ENCODE results near the gene SERPINB3.
"Not testable (repeated sequence)": the region's sequence is repeated elsewhere in the genome, so short reads cannot be mapped to it uniquely, and the experiment has no call there.

The SERPINB3 gene

DNA sequence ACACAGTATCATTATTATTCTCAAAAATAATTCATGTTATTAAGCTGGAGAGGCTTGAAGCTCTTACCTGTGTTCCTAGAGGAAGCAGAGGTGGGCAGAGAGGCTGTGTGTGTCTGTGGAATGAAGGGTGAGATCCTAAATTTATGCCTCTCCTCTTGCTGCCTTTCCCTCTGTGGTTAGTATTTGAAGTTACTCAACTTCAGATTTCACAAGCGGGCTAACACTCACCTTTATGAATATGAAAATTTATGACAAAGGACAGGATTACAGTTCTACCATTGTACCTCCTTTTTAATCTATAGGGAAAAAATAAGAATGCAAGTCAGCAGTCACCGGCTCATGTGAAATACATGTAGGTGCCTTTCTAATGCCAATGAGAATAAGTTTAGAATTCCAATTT lies 17.6 kb downstream of the SERPINB3 start, which contains the start of gene SERPINB4:
TSS of gene SERPINB4 (minus strand) at position 115 of the 400 bp plus-strand sequence. CDS start 679 bp downstream, outside the sequence.
- H2BK120ac ChIP-seq (ENCODE audit: low read depth, low read length); H3K23ac ChIP-seq (ENCODE audit: low read length); H3K79me2 ChIP-seq (ENCODE audit: control insufficient read depth, insufficient read depth, low read length); H3K79me1 ChIP-seq (ENCODE audit: low read length); H3K56ac ChIP-seq (ENCODE audit: low read length); H3K4me2 ChIP-seq (ENCODE audit: low read length); H3K4me1 ChIP-seq (ENCODE audit: control insufficient read depth, low read depth, low read length); H2AK5ac ChIP-seq (ENCODE audit: low read length); H3K18ac ChIP-seq (ENCODE audit: low read length); H2BK5ac ChIP-seq (ENCODE audit: low read length); H2BK15ac ChIP-seq (replicated peaks; ENCODE audit: low read depth); H3K27me3 ChIP-seq (ENCODE audit: insufficient read depth, low read length, poor library complexity); H3K9ac ChIP-seq (ENCODE audit: low read length); H4K8ac ChIP-seq (ENCODE audit: low read depth, low read length); H3K27ac ChIP-seq (ENCODE audit: low read depth, low read length); H3K4ac ChIP-seq (ENCODE audit: low read depth, low read length); H3K4me3 ChIP-seq (ENCODE audit: low read length); H3K36me3 ChIP-seq (ENCODE audit: control insufficient read depth, insufficient read depth, low read length); H4K5ac ChIP-seq (ENCODE audit: low read length); DNase-seq: not testable (repeated sequence)
- WGBS (ENCODE audit: extremely low coverage, insufficient coverage, low lambda C conversion rate): no CpG with 5 or more reads among the region's 2 CpGs

DNA sequence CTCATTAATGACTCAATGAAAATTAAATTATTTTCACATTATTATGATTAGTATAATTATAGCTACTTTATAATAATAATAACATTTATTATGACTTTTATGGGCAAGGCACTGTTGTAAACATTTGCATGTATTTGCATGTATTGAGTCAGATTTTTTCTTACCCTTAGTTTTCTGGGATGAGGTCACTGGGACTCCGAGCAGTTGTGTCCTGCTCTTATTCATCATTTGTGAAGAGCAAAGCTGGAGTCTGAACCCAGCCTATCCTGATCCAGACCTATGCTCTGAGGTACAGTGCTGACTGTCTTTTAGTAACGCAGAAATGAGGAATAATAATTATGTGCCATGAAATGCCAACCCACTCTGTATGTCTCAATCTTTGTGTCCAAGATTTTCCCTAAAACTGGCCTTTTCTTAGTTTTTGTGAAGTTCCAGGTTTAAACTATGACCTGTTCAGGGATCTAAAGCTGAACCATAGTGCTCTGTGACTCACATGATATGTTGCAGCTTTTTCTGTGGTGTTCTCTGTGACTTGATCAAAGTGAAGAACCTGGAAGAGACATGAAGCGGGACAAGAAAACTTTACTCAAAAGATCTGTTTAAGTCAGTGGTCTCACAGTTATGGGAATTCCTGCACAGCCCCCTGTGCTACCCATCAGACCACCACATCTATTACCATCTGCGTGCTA lies 18.9 kb downstream of the SERPINB3 start:
- not testable (repeated sequence) for H2BK120ac ChIP-seq (ENCODE audit: low read depth, low read length); H3K4me1 ChIP-seq (ENCODE audit: control insufficient read depth, low read depth, low read length); H2BK5ac ChIP-seq (ENCODE audit: low read length); H3K4me3 ChIP-seq (ENCODE audit: low read length); H3K27me3 ChIP-seq (ENCODE audit: insufficient read depth, low read length, poor library complexity); H3K56ac ChIP-seq (ENCODE audit: low read length); H3K4ac ChIP-seq (ENCODE audit: low read depth, low read length); H3K36me3 ChIP-seq (ENCODE audit: control insufficient read depth, insufficient read depth, low read length); H4K5ac ChIP-seq (ENCODE audit: low read length); H3K23ac ChIP-seq (ENCODE audit: low read length); H3K79me1 ChIP-seq (ENCODE audit: low read length); H3K27ac ChIP-seq (ENCODE audit: low read depth, low read length); H3K18ac ChIP-seq (ENCODE audit: low read length); H3K79me2 ChIP-seq (ENCODE audit: control insufficient read depth, insufficient read depth, low read length); H4K8ac ChIP-seq (ENCODE audit: low read depth, low read length); H3K4me2 ChIP-seq (ENCODE audit: low read length); DNase-seq; H2AK5ac ChIP-seq (ENCODE audit: low read length); H3K9ac ChIP-seq (ENCODE audit: low read length); H2BK15ac ChIP-seq (replicated peaks; ENCODE audit: low read depth)
- WGBS (ENCODE audit: extremely low coverage, insufficient coverage, low lambda C conversion rate): no CpG with 5 or more reads among the region's 4 CpGs

DNA sequence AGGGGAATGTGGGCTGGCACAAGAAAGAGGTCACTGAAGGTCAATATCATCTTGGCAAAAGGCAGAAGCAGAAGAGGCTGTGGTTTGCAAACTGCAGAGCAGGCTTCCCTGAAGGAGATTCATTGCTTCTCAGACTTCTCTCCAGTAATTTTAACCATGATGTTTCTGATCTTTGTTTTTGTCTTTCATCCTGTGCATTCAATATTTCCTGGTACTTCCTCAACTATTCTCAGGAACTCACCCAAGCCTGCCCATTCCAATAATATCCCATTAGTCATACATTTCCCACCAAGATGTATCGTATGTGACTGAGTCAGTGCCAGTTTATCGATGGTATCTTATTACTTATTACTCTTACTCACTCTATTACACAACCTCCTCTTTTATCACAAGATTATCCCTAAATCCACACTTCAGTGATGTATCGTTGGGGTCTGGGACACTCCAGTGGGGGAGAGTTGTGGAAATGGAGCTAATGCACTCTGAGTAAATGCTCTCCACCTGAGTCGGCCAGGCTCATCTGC lies 20.5 kb downstream of the SERPINB3 start:
- WGBS (ENCODE audit: extremely low coverage, insufficient coverage, low lambda C conversion rate): no CpG with 5 or more reads among the region's 4 CpGs
- not testable (repeated sequence) for H3K79me1 ChIP-seq (ENCODE audit: low read length); H3K79me2 ChIP-seq (ENCODE audit: control insufficient read depth, insufficient read depth, low read length); H3K27me3 ChIP-seq (ENCODE audit: insufficient read depth, low read length, poor library complexity); H2AK5ac ChIP-seq (ENCODE audit: low read length); H3K4me1 ChIP-seq (ENCODE audit: control insufficient read depth, low read depth, low read length); H3K36me3 ChIP-seq (ENCODE audit: control insufficient read depth, insufficient read depth, low read length); H2BK5ac ChIP-seq (ENCODE audit: low read length); H3K4me3 ChIP-seq (ENCODE audit: low read length); H3K4me2 ChIP-seq (ENCODE audit: low read length); H2BK120ac ChIP-seq (ENCODE audit: low read depth, low read length); DNase-seq; H3K9ac ChIP-seq (ENCODE audit: low read length); H4K8ac ChIP-seq (ENCODE audit: low read depth, low read length); H3K18ac ChIP-seq (ENCODE audit: low read length); H2BK15ac ChIP-seq (replicated peaks; ENCODE audit: low read depth); H3K56ac ChIP-seq (ENCODE audit: low read length); H3K23ac ChIP-seq (ENCODE audit: low read length); H3K4ac ChIP-seq (ENCODE audit: low read depth, low read length); H4K5ac ChIP-seq (ENCODE audit: low read length); H3K27ac ChIP-seq (ENCODE audit: low read depth, low read length)

GRCh38 chr18:63637703-63638102 lies 24.0 kb downstream of the SERPINB3 start:
- WGBS (ENCODE audit: extremely low coverage, insufficient coverage, low lambda C conversion rate): no CpG with 5 or more reads among the region's 6 CpGs
- Histone ChIP-seq H2BK120ac (ENCODE audit: low read depth, low read length) (no peak overlapping the region), H3K18ac (ENCODE audit: low read length) (no peak overlapping the region), H3K4me3 (ENCODE audit: low read length) (no peak overlapping the region), H4K5ac (ENCODE audit: low read length) (no peak overlapping the region), H2BK5ac (ENCODE audit: low read length) (no peak overlapping the region), H3K27me3 (ENCODE audit: insufficient read depth, low read length, poor library complexity) (no peaks in the 10 kb centered on the region), H3K4me1 (ENCODE audit: control insufficient read depth, low read depth, low read length) (no peaks in the 10 kb centered on the region), H3K79me1 (ENCODE audit: low read length) (no peaks in the 10 kb centered on the region), H3K4ac (ENCODE audit: low read depth, low read length) (no peak overlapping the region), H3K23ac (ENCODE audit: low read length) (no peak overlapping the region), H3K79me2 (ENCODE audit: control insufficient read depth, insufficient read depth, low read length) (no peaks in the 10 kb centered on the region), H3K9ac (ENCODE audit: low read length) (no peak overlapping the region), H4K8ac (ENCODE audit: low read depth, low read length) (no peak overlapping the region), H3K36me3 (ENCODE audit: control insufficient read depth, insufficient read depth, low read length) (no peaks in the 10 kb centered on the region), H3K27ac (ENCODE audit: low read depth, low read length) (no peak overlapping the region), H2BK15ac (replicated peaks; ENCODE audit: low read depth) (no peak overlapping the region), H3K4me2 (ENCODE audit: low read length) (no peak overlapping the region), H2AK5ac (ENCODE audit: low read length) (no peak overlapping the region), H3K56ac (ENCODE audit: low read length) (no peak overlapping the region)
- no peak for DNase-seq

DNA sequence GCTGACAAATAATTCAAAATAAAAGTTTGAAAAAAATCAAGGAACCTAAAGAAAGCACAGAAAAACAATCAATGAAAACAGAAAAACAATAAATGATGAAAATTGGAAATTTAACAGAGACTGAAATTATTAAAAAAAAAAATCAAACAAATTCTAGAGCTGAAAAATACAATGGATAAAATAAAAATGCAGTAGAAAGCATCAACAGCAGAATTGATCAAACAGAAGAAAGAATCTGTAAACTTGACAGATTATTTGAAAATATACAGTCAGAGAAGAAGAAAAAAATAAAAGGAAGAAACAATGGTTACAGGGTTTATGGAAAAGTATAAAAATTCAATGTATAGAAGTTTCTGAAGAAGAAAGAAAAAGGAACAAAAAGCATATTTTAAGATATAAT lies 33.9 kb downstream of the SERPINB3 start:
- no peaks in the 10 kb centered on the region for H3K79me1 ChIP-seq (ENCODE audit: low read length)
- no peak for DNase-seq
- no peaks in the 10 kb centered on the region for H3K4me1 ChIP-seq (ENCODE audit: control insufficient read depth, low read depth, low read length)
- no peak overlapping the region for H3K4ac ChIP-seq (ENCODE audit: low read depth, low read length)
- H2AK5ac ChIP-seq (ENCODE audit: low read length): no peak overlapping the region
- no peak overlapping the region for H3K27ac ChIP-seq (ENCODE audit: low read depth, low read length)
- no peak overlapping the region for H3K56ac ChIP-seq (ENCODE audit: low read length)
- H3K18ac ChIP-seq (ENCODE audit: low read length): no peak overlapping the region
- no peaks in the 10 kb centered on the region for H3K36me3 ChIP-seq (ENCODE audit: control insufficient read depth, insufficient read depth, low read length)
- H3K23ac ChIP-seq (ENCODE audit: low read length): no peak overlapping the region
- no peak overlapping the region for H4K5ac ChIP-seq (ENCODE audit: low read length)
- no peak overlapping the region for H3K4me2 ChIP-seq (ENCODE audit: low read length)
- no peak overlapping the region for H3K4me3 ChIP-seq (ENCODE audit: low read length)
- H3K27me3 ChIP-seq (ENCODE audit: insufficient read depth, low read length, poor library complexity): no peaks in the 10 kb centered on the region
- H3K9ac ChIP-seq (ENCODE audit: low read length): no peak overlapping the region
- H3K79me2 ChIP-seq (ENCODE audit: control insufficient read depth, insufficient read depth, low read length): no peaks in the 10 kb centered on the region
- H4K8ac ChIP-seq (ENCODE audit: low read depth, low read length): no peak overlapping the region
- H2BK5ac ChIP-seq (ENCODE audit: low read length): no peak overlapping the region
- no peak overlapping the region for H2BK120ac ChIP-seq (ENCODE audit: low read depth, low read length)
- H2BK15ac ChIP-seq (replicated peaks; ENCODE audit: low read depth): no peak overlapping the region

- no peak overlapping the region for H2BK15ac ChIP-seq (replicated peaks; ENCODE audit: low read depth)
- no peak overlapping the region for H3K18ac ChIP-seq (ENCODE audit: low read length)
- DNase-seq: no peak
- no peak overlapping the region for H3K4ac ChIP-seq (ENCODE audit: low read depth, low read length)
- no peaks in the 10 kb centered on the region for H3K79me1 ChIP-seq (ENCODE audit: low read length)
- H3K23ac ChIP-seq (ENCODE audit: low read length): no peak overlapping the region
- H4K5ac ChIP-seq (ENCODE audit: low read length): no peak overlapping the region
- no peak overlapping the region for H2BK120ac ChIP-seq (ENCODE audit: low read depth, low read length)
- no peak overlapping the region for H3K9ac ChIP-seq (ENCODE audit: low read length)
- H3K79me2 ChIP-seq (ENCODE audit: control insufficient read depth, insufficient read depth, low read length): no peaks in the 10 kb centered on the region
- no CpG with 5 or more reads among the region's 4 CpGs for WGBS (ENCODE audit: extremely low coverage, insufficient coverage, low lambda C conversion rate)
- H4K8ac ChIP-seq (ENCODE audit: low read depth, low read length): no peak overlapping the region
- H3K4me3 ChIP-seq (ENCODE audit: low read length): no peak overlapping the region
- H3K27me3 ChIP-seq (ENCODE audit: insufficient read depth, low read length, poor library complexity): no peaks in the 10 kb centered on the region
- H3K27ac ChIP-seq (ENCODE audit: low read depth, low read length): no peak overlapping the region
- no peaks in the 10 kb centered on the region for H3K36me3 ChIP-seq (ENCODE audit: control insufficient read depth, insufficient read depth, low read length)
- no peak overlapping the region for H2AK5ac ChIP-seq (ENCODE audit: low read length)
- H3K4me2 ChIP-seq (ENCODE audit: low read length): no peak overlapping the region
- H2BK5ac ChIP-seq (ENCODE audit: low read length): no peak overlapping the region
- H3K4me1 ChIP-seq (ENCODE audit: control insufficient read depth, low read depth, low read length): no peaks in the 10 kb centered on the region
- H3K56ac ChIP-seq (ENCODE audit: low read length): no peak overlapping the region
Measured at GRCh38 chr18:63626431-63626830, 35.3 kb downstream of the SERPINB3 start.
